ENCODE measurements around the gene GDF9.
A peak's percentile ranks its signal among the peaks of the same experiment; 100 is the strongest.

Gene GDF9

DNA sequence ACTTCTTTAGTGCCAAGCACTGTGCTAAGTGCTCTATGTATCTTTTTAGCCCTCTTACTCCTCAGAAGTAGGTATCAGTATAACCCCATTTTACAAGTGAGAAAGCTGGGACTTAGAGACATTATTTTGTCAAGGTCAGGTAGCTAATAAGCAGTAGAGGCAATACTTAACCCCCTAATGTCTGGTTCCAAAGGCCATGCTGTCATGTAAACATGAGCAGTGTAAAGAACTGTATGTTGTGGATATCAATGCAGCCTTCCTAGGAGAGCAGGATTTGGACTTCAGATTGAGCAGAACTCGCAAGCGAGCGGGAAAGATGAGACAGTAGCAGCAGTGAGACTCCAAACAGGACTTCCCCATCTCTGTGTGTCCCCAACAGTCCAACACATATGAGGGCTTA lies 32.2 kb downstream of the GDF9 start:
- no peak for DNase-seq

DNA sequence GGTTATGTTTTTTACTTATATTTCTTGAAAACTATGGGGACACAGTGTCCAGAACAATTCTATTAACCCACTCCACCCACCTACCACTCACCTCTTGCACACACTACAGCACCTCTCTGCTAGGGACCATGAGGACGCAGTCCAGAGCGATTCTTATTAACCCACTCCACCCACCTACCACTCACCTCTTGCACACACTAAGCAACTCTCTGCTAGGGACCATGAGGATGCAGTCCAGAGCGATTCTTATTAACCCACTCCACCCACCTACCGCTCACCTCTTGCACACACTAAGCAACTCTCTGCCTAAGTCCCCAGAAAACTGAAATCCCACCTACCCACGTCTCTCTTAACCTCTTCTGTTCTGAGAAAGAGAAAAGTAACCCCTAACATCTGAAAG lies 33.7 kb downstream of the GDF9 start:
- no peak for DNase-seq

DNA sequence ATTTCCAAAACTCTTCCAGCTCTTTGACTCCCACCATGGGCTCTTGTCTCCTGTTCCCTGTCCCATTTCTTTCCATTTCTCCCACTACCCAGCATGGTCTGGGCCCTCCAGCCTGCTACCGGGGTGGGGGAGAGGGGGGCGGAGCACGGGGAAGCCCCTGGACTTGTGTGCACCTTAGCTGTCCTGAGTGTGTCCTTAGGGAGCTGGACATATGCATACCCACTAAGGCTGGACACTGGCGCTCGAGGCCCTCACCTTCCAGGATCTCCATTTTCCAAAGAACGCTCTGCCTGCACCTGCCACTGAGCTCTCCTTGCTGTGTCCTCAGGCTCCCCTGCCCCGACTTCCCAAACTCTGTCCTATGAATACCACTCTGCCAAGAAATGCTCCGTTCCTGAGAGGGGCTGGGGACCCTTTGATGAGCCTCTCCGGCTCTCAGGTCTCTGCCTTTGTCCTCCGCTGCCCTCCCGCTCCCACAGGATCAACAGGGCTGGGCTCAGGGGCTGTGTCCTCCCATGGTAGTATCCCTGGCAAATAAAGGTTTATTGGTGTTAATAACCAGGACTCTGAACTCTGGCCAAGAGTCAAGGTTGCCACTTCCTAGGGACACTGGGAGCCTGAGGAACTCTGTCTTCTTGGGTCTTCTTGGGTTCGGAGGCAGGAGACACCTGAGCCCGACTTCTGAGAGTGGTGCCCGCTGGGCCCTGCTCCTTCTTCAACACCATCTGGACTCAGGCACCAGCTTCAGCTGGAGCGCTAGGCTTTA lies 35.0 kb downstream of the GDF9 start:
- DNase-seq: no peak

DNA sequence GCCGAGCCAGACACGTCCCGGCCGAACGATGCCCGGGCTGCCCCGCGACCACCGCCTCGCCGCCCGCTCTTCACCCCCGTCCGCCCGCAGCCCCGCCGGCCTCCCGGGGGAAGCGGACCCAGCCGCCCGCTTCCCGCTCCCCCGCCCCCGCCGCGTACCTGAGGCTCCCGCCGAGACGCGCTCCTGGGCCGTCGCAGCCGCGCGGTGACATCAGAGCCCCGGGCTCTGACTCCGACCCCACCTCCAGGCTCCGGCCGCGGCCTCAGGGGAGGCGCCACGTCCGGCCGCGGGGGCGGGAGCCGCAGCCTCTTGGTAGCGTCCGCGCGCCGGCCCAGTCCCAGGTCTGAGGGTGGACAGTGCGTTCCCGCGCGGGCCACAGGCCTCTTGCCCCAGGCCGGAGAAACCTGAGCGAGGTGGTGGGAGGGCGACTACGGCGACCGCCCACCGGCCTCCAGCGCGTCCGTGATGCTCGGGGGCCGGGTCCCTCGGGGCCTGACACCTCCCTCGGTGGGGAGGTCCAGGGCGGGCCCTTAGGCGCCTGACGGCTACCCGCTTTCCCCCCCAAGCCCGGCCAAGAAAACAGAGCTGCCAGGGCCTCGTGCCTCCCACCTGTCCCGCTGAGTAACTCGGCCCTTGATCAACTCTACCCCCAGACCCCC lies 35.7 kb downstream of the GDF9 start, which contains the start of gene SHROOM1:
Gene SHROOM1, minus strand, starts transcription at position 212 of the 659 bp plus-strand sequence. CDS start 4,507 bp downstream, outside the sequence.
- peak; percentile 58 for DNase-seq

DNA sequence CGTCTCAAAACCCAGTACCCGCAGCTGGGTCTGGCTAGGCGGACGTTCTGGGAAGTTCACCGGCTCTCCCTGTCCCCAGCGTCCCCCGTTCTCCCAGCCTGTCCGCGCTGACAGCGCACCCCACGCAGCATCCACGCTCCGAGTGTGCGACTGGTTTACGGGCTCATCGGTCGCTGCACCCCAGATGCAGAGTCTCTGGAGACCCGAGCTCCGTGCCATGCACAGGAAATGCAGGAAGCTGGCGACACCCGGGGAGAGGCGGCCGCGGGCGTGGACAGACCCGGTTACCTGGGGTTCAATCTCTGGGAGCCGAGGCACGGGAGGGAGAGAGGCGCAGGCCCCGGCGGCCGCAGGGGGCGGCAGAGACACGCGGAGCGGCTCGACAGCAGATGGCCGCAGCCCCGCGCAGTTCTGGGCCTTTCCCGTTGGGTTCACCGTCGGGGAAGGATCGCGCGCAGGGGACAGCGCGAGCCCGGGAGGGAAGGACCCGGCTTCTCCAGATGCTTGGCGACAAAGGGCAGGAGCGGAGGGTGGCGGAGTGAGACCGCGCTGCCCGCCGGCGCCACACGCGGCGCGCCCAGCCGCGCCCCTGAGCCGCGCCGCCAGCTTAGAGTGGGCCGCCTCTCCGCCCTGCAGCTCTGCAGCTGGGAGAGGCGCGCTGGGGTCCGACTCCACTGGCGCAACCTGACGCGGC lies 36.4 kb downstream of the GDF9 start:
- peak; percentile 79 for DNase-seq

DNA sequence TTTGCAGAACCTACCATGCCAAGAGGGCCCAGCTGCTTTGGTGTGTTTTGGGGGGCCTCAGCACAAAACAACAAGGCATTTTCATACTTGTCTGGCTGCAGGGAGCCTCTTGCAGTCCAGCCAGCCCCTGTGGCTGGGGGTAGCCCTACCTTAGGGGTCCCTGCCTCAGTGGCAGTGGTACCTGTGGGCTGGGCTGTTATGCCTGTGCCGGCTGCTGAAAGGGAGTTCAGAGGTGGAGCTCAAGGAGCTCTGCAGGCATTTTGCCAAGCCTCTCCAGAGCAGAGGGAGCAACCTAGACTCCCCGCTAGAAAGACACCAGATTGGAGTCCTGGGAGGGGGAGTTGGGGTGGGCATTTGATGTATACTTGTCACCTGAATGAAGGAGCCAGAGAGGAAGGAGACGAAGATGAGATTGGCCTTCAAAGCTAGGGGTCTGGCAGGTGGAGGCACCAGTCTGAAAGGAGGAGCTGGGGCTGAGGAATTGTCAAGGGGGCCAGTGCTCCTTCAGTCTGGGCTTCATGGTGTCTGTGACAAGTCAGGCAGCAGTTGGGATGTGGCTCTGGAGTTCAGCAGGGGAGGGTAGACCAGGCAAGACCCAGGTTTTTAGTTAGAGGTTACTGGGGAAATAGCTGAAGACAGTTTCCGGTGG lies 37.3 kb downstream of the GDF9 start:
- DNase-seq: peak; percentile 5

DNA sequence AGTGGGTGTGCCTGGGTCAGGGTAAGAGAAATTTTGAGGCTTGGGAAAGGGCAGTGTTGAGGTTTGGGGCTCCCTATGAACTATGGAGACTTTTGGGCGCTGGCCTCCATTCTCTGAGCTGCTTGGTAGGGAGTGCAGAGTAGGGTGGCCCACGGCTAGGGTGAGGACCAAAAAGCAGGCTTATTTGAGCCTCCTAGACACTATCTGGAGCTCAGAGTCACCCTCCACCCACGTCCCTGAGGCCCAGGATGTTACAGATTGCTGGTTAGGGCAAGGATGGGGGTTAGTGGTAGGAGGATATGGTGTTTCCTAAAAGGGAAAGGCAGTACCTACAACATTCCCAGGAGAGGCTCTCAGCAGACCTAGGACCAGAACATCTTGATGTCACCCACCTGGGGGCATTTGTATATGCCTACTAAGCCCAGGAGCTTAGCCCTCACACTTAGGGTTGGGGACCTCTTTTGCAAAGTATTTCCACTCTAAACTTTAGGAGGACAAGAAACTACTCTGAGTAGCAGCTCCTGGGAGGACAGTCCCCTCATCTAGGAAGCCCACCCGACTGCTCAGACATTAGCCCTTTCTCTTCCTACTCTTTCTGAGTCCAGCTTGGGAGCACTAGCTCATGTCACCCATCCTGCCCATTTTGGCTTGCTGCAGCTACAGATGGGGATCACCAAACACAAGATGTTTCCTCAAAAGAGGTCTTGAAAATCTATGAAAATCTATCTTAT lies 38.2 kb downstream of the GDF9 start:
- no peak for DNase-seq

DNA sequence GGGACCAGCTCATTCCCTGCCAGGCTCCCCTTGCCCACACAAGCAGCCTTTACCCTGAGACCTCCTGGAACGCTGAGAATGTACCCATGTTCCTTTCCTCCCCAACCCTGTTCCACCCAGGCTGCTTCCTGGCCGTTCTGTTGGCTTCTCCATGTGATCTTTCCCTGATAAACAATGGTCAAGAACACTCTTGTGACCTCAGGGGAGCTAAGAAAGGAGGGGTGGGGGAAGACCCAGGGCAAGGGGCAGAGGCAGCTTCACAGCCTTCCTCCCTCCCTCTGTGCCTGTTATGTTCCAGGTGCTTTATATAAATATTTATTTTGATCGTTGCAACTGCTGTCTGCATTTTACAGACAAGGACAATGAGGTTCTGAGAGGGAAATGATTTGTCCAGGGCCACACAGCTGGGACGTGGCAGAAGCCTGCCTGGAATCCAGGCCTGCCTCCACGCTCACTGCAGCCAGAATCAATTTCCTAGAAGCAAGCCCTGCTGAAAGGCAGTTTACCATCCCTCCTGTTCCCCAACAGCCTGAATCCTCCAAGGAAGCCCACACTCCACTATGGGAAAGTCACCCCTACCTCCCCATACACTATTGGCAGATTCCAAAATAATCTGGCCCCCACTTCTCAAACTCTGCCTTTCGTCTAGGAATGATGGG lies 39.7 kb downstream of the GDF9 start:
- DNase-seq: no peak

DNA sequence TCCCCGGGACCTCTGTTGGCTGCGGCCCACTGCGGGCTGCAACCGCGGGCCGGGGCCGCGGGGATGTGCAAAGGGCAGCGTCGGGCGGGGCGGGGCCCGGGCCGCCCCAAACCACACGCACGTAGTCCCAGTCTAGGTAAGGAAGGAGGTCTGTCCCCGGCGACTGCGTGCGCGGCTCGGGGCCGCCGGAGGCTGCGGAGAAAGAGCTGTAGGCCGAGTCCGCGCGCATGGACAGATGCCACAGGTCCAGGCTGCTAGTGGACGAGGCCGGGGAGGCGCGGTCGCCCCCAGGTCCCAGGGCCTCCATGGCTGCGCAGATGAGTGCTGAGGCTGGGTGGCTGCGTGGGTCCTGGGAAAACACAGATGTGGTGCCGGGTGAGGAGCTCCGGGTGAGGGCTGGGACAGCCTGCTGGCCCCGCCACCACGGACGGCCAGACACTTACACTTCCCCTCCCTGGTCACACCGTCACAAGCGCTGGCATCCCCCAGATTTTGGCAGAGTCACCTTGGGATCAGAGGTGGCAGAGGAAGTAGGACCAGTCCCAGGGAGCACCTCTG lies 40.4 kb downstream of the GDF9 start:
- no peak for DNase-seq

DNA sequence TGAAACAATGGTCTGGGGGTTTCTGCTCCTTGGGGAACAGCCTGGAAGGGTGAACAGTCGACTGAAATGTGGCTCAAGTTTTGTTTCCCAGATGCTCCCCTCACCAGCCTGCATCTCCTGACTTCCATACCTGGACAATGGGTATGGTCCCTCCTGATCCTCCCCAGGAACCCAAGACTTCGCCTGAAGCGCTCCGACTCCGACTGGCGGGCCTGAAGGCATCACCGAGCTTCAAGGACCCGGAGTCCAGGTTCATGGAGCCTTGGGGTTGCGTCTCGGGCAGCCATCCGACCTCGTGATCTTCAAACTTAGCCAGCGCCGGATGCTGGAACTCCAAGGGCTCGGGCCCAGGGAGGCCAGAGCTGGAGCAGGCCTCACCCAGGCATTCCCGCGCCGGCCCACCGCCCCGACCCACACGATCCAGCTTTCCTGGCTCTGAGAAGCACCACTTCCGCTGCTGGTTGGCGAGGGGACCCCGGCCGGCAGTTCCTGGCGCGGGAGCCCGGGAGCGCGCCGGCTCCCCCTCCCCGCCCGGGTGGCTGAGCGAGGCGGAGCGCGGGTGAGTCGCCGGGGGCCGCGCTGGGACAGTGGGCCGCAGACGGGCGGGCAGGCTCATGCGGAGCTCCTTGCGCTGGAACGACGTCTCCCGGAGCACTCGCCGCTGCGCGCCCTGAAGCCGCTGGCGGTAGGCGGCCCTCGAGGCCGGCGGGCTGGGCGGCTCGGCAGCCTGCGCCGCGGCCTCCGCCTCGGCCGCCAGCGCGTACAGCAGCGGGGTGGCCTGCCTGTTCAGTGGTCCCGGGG lies 41.0 kb downstream of the GDF9 start:
- DNase-seq: no peak

DNA sequence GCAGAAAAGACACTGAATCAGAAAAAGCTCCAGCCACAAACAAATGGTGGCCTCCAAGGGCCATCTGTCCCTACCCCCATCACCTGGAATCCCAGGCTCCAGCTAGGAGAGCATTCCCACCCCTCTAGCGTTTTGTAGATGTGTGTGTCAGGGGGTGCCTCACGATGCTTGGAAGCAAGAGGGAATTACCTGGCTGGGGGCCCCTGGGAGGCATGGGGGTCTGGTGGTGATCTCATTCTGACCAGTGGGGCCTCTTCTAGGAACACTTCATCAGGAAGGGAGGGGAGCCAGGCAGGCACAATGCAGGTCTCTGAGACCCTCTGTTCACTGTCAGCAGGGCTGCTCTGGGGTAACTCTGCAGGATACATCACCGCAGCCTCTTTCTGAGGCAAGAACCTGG lies 41.8 kb downstream of the GDF9 start:
- DNase-seq: no peak

DNA sequence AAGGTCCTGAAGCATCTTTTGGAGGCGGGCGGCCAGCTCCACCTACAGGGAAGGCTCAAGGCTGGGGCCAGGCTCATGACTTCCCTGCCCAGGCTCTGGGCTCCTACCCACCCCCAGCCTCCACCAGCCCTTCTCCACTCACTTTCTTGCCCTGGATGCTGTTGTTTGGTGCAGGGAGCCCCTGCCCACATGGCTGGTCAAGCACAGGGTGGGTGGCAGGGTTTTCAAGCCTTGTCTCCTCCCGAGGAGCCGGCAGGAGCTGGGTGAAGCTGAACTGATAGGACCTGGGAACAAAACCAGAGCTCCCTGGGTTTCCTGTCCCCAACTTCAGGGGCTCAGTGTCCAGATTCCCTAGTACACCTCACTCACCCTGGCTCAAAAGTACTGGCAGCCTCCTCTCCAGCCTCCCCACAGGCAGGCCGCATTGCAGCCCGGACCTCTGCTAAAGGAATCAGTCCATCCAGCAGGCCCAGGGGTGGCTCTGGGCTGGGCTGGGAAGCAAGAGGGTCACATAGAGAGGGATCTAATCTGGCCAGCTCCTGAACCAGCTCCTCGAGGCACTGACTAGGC lies 42.7 kb downstream of the GDF9 start:
- no peak for DNase-seq

DNA sequence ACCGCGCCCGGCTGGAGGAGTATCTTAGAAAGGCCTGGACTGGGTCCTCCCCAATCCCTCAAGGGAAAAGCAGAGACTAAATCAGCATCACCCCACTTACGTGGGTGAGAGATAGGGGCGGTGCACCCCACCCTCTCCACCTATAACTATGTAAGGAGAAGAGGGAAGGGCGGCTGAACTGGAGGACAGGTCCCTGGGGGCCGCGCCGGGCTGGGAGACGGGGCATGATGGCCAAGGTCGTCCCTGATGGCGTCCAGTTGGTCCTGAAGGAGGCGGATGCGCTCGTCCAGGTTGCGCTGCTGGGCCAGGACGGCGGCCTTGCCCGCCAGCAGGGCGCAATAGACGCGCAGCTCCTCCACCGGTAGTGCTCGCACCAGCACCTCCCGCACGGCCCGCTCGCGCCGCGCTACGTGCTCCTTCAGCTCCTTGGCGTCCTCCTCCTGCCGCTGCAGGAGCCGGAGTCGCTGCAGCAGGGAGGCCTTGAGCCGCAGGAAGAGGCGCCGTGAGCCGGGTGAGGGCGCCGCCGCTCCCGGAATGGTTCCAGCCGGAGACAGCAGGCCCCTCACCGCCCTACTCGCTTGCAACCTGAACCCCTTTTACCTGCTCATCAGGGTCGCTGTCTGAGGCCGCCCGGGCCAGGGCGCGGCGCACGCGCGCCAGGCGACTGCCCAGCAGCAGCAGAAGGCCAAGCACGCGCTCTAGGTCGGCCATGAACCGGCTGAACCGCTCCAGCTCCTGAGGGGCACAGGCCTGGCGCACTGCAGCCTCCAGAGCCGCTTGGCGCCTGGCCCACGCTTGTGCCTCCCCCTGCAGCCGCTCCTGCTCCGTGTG lies 43.4 kb downstream of the GDF9 start:
- DNase-seq: no peak

DNA sequence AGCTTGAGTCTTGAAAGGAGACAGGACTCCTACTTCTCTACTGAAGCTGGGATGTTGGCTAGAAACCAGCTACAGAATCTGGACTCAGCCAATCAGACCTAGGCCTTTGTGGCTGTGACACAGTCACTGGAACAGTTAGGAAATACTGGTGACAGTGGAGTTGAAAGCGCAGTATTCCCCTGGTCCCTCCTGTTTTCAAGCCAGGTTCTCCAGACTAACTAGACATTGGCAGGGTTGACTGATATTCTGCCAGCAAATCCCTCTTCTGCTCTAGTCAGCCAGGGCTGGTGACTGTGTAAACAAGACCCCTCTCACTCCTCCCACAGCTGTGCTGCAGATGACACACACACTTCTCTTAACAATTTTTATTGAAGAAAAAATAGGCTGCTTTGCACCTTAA lies 44.5 kb downstream of the GDF9 start:
- no peak for DNase-seq

DNA sequence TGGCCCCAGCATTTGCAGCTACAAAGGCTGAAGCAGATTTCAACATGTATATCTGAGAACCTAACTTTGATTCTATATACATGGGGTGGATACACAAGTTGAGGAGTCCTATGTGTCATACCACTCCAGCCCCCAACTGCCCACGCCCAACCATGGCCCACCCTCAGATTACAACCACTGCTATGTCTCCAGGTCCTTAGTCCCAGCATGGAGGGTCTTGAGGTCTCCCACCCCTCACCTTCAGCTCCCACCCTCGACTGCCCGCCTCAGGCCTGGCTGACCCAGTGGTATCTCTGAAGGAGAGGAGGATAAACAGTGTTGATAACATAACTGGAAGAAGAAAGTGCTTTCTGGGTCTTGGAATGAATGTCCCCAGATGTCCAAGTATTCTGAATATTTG lies 44.9 kb downstream of the GDF9 start:
- DNase-seq: no peak

DNA sequence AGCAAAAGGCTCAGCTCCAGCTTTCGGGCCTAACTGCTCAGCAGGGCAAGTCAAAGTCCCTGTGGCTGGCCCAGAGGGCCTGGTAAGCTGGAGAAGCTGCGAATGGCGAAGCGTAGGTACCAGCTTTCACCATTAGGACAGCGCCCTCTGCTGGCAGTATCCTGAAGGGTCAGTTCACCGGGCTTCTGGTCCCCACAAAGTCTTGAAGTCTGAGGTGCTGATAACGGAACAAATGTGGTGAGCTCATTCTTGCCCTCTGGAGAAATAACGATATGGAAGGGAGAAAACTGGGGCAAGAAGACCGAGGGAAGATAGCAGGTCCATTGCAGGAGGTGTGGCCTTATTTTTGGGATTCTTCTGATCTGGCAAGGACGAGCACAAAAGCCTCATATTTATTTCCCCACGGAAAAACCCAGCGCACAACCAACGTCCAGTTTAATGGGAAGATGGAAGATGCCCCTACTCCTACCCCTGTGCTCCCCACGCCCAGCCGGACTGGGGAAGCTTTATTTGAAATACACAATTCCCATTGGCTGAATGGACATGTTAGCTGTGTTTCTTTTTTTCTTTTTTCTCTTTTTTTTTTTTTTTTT lies 46.0 kb downstream of the GDF9 start:
- peak; percentile 94 for DNase-seq

DNA sequence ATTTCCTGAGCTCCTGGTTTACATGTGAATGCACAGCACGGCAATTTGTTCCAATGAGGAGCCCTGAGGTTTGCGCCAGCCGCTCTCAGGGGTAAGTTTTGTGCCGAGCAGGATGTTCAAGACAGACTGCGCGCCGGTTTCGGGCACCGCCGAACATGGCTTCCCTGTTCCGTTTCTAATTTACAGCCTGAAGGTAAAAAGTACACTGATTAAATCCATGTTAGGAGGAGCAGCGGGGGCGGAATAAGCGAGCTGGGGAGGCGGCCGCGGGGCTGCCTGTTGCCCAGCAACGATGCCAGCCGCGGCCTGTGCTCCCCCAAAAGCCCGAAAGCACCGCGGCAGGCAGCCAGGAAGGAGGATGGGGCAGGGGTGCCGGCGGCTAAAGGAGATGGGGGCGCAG lies 46.8 kb downstream of the GDF9 start:
- DNase-seq: no peak

DNA sequence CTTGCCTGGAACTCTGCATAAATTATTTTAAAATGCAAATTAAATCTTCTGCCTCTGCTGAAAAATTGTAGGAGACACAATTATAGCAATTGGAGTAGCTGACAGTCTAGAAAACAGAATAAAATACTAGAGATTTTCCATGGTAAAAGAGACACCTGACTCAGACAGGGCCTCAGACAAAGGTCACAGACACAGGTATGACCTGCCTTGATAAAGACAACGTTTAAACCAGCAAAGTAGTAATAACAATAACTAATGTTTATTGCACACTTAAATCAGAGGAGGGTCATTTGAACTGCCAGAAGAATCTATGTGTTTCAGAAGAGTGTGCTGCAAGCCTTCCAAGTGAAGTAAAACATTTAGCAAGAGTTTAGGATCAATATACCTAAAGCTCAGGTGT lies 49.3 kb downstream of the GDF9 start:
- no peak for DNase-seq

DNA sequence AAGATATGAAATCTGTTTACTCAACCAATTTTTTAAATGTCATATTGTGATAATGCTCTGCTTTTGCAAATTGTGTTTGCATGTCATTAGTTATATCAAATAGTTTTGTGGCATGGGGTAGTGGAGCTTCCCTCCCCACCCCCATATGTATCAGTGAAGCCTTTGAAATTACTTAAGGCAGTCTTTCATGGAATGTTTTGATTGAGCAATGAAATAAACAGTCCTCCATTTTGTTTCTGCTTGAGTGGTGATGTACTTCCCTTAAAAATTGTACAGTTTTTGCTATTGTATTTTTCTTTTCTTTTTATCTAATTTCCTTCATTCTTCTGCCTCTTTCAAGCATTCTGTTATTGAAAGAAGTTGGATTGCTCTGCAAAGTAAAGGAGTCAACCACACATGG lies 49.7 kb downstream of the GDF9 start:
- DNase-seq: no peak

All from NCI-H82 (cell line).